ENCODE results near the gene TNFRSF6B. TPM values are rescaled to one million over a fixed set of nuclear protein-coding genes. Genes with fewer than 3 reads are reported as not detected.

TNFRSF6B gene
- total RNA-seq, 2 experiments from 2014 or later: not detected

DNA sequence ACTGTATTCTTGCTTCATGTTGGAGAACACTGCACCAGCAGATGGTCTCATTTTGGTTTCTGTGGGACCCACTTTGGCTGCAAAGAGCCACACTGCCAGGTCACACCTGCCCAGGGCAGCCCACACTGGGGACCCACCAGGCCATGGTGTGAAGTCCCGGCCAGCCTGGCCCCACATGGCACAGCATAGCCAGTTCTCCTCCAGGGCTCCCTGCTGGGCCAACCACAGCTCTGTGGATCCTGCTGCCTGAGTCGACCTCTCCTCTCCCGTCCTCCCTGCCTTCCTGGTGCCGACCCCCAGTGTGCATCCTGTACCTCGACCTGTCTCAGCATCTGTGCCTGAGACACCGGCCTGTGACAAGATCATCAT lies 8.3 kb downstream of the TNFRSF6B start:
- H3K4me3 Mint-ChIP-seq: no peak overlapping the region
- no peaks in the 10 kb centered on the region for H3K27me3 Mint-ChIP-seq (ENCODE audit: low read depth)
- CTCF ChIA-PET: interaction anchor here (2.0 kb wide), 1 partner anchor 81 kb away, joined by 6 read pairs; no protein-coding TSS in a partner anchor
- no peak for DNase-seq
- intact Hi-C loops (cut with micrococcal nuclease): no loop called here
- peaks cover 15% of the 10 kb centered on the region for H3K36me3 Mint-ChIP-seq (ENCODE audit: low read depth)
- H3K9me3 Mint-ChIP-seq: no peaks in the 10 kb centered on the region
- peaks cover 36% of the 10 kb centered on the region for H3K4me1 Mint-ChIP-seq (ENCODE audit: low read depth)
- no peak overlapping the region for H3K27ac Mint-ChIP-seq

DNA sequence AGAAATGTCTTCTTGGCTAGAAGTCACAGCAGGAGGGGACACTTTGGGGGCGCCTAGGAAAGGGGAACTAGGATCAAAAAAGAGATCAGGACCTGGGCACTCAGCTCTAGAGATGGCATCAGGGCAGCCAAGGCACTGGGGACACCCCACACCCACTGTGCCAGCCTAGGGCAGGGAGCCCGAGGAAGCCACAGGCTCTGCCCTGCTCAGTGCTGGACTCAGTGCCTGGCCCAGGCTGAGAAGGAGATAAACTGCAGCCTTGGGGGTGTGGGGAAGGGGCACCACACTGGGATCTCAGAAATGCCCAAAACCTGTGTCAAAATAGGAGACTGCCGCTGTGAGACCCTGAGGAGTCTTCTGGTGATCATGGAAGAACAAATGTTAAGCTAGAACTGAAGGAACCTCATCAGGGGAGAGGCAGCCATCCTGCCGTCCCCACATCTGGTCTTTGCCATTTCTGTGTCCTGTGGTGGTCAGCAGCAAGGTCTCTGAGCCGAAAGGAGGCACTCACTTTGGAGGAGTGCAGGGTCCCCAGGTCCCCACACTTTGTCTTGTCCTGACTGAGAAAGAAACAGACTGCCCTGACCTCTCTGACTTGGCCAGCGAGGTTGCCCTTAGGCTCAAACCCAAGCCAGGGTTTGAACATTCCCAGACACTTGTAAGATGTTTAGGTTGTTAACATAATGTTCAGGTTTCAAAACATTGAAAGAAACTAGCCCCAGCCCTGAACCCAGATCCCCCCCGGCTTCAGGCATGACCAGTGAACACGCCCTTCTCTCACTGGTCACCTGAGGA lies 9.0 kb downstream of the TNFRSF6B start:
- no peaks in the 10 kb centered on the region for H3K27me3 Mint-ChIP-seq (ENCODE audit: low read depth)
- H3K9me3 Mint-ChIP-seq: no peaks in the 10 kb centered on the region
- CTCF ChIA-PET: interaction anchor here (0.6 to 2.0 kb wide), 4 partner anchors 31 to 250 kb away, joined by 3 to 6 read pairs (median 4); partner anchors contain the start of gene LIME1
- H3K4me3 Mint-ChIP-seq: peak overlapping the region; percentile 9
- intact Hi-C loops (cut with micrococcal nuclease): loop anchor here (1.0 to 2.0 kb wide), 4 partner anchors 31 to 269 kb away; partner anchors contain the start of genes GMEB2 and LIME1
- peaks cover 37% of the 10 kb centered on the region for H3K4me1 Mint-ChIP-seq (ENCODE audit: low read depth)
- H3K36me3 Mint-ChIP-seq (ENCODE audit: low read depth): peaks cover 17% of the 10 kb centered on the region
- H3K27ac Mint-ChIP-seq: no peak overlapping the region
- no peak for DNase-seq

DNA sequence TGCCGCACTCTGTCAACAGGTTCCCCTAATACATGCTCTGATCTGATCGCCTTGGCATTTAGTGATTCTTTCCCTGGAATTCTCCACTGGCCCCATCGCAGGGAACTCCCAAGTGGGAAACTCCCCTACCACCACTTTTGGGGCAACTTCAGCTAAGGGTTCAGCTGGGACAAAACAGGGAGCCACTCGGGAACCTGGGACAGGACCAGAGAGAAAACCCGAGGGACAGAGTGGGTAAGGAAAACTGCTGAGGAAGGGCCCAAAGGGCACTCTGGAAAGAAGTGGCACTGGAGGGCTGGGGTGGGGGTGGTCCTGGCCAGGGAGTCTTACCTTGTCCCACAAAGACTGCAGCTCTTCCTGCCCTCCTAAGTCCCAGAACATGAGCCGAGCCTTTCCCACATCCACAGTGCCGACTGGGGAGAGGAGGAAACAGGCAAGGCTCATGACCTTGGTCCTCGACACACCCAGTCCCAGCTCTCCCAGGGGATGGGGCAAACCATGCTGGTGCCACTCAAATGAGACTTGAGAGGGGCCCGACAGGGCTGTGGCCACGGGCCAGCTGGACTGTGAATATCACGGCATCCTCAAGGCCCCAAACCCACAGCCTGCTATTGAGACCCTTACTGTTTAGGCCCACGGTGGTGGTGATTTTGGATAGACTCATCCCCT lies 9.7 kb downstream of the TNFRSF6B start:
- peak overlapping the region; percentile 80 for H3K4me3 Mint-ChIP-seq
- CTCF ChIA-PET: interaction anchor here (0.6 to 1.9 kb wide), 8 partner anchors 15 to 249 kb away, joined by 3 to 8 read pairs (median 3); partner anchors contain the start of gene LIME1
- H3K36me3 Mint-ChIP-seq (ENCODE audit: low read depth): peaks cover 24% of the 10 kb centered on the region
- peak overlapping the region; percentile 86 for H3K27ac Mint-ChIP-seq
- intact Hi-C loops (cut with micrococcal nuclease): loop anchor here (1.0 to 2.0 kb wide), 4 partner anchors 31 to 268 kb away; partner anchors contain the start of genes GMEB2 and LIME1
- peaks cover 41% of the 10 kb centered on the region for H3K4me1 Mint-ChIP-seq (ENCODE audit: low read depth)
- no peaks in the 10 kb centered on the region for H3K9me3 Mint-ChIP-seq
- no peaks in the 10 kb centered on the region for H3K27me3 Mint-ChIP-seq (ENCODE audit: low read depth)
- DNase-seq: no peak

DNA sequence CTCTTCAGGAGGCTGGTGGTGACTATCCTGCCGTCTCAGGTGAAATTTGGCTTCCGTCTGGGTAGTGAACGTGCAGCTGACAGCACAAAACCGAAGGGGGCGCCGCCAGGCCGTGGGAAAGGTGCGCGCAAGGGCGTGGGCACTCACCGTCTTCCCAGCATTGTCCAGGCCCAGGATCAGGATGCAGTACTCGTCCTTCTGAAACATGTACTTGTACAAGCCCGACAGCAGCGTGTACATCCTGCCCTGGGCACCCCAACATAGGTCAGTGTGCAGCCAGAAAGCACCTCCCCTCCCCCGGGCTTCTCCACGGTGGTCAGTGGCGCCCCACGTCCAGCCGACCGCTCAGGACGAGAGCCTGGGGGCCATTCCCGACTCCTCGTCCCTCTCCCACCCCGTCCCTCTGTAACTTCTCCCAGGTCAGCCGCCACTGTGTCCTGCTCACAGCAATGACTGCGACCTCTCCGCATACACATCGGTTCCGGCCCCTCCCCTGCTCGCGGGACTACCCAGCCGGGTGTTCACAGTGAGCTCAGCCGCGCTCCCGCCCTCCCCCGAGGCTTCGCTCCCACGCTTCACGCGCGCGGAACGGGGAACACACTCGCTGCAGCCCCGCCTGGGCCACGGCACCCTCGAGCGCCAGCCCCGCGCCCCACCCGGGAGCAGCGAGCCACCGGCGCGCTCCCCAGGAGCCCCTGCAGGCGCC lies 10.6 kb downstream of the TNFRSF6B start:
- no peaks in the 10 kb centered on the region for H3K27me3 Mint-ChIP-seq (ENCODE audit: low read depth)
- no peaks in the 10 kb centered on the region for H3K9me3 Mint-ChIP-seq
- H3K4me3 Mint-ChIP-seq: peak overlapping the region; percentile 80
- intact Hi-C loops (cut with micrococcal nuclease): loop anchor here (1.0 to 2.0 kb wide), 9 partner anchors 30 to 267 kb away; partner anchors contain the start of genes GMEB2, LIME1, PTK6 and RTEL1
- CTCF ChIA-PET: interaction anchor here (0.6 to 1.9 kb wide), 12 partner anchors 10 to 194 kb away, joined by 3 to 15 read pairs (median 4); partner anchors contain the start of gene LIME1
- H3K4me1 Mint-ChIP-seq (ENCODE audit: low read depth): peaks cover 42% of the 10 kb centered on the region
- DNase-seq: peak; percentile 76
- peak overlapping the region; percentile 86 for H3K27ac Mint-ChIP-seq
- H3K36me3 Mint-ChIP-seq (ENCODE audit: low read depth): peaks cover 29% of the 10 kb centered on the region

DNA sequence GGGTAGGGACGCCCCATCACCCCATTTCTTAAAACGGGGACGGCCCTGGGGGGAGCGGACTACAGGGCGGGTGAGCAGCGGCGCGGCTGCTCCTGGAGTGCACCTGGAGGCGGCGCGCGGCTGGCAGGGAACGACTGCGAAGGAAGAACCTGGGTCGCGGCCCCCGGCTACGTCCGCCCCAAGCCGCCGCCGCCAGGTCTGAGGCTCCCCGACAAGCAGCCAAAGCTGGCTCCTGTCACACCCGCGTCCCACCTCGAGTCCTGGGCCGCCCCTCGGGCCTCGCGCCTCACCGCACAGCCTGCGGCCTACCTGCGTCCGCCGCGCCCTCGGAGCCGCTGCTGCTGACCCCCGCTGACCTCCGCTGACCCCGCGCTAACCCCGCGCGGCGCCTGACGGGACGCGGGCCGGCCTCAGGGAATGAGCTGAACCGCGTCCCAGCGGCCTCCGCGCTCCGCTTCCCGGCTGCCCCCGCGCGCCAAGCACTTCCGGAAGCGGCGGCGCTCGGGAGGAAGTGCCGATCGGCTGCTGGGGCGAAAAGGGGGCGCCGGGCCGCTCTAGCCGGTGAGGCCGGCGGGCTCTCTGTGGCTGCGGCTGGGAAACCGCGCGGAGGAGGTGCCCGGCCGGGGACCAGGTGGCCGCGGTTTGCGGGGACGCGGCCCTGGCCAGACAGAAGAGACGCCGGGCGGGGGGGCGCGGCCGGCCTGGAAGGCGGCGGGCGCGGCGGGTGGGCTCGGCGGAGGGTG lies 11.3 kb downstream of the TNFRSF6B start, which contains the start of the genes ARFRP1 and ZGPAT:
Gene ARFRP1, minus strand, starts transcription at position 419 of the 743 bp plus-strand sequence. CDS start 885 bp downstream, outside the sequence.
Gene ZGPAT, plus strand, starts transcription at position 482 of the 743 bp plus-strand sequence. CDS start 542 bp downstream, outside the sequence.
- Mint-ChIP-seq H3K9me3 (no peaks in the 10 kb centered on the region), H3K27me3 (ENCODE audit: low read depth) (no peaks in the 10 kb centered on the region), H3K27ac (peak within 1 kb of the TSS; percentile 86), H3K4me1 (ENCODE audit: low read depth) (peaks cover 46% of the 10 kb centered on the region), H3K4me3 (peak within 1 kb of the TSS; percentile 80), H3K36me3 (ENCODE audit: low read depth) (peaks cover 36% of the 10 kb centered on the region)
- DNase-seq: peak; percentile 90
- CTCF ChIA-PET: interaction anchor here (0.6 to 1.9 kb wide), 13 partner anchors 10 to 188 kb away, joined by 3 to 15 read pairs (median 4); partner anchors contain the start of genes LIME1 and PTK6
- intact Hi-C loops (cut with micrococcal nuclease): loop anchor here (1.0 to 2.0 kb wide), 7 partner anchors 29 to 249 kb away; partner anchors contain the start of genes GMEB2, LIME1, PTK6 and RTEL1

DNA sequence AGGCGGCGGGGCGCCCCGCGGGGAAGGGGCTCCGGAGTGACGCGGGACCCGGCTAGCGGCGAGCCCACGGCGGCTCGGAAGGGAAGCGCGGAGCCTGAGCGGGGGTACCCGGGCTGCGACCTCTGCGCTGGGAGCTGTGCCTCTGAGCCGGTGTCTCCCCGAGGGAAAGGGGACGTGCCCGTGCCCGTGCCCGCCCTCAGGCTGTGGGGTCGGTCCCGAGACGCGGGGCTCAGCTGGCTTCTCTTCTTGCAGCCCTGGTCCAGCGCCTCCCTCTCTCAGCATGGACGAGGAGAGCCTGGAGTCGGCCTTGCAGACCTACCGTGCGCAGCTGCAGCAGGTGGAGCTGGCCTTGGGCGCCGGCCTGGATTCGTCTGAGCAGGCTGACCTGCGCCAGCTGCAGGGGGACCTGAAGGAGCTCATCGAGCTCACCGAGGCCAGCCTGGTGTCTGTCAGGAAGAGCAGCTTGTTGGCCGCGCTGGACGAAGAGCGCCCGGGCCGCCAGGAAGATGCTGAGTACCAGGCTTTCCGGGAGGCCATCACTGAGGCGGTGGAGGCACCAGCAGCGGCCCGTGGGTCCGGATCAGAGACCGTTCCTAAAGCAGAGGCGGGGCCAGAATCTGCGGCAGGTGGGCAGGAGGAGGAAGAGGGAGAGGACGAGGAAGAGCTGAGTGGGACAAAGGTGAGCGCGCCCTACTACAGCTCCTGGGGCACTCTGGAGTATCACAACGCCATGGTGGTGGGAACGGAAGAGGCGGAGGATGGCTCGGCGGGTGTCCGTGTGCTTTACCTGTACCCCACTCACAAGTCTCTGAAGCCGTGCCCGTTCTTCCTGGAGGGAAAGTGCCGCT lies 12.1 kb downstream of the TNFRSF6B start:
- Mint-ChIP-seq H3K4me1 (ENCODE audit: low read depth) (peaks cover 46% of the 10 kb centered on the region), H3K27ac (peak overlapping the region; percentile 30), H3K27me3 (ENCODE audit: low read depth) (no peaks in the 10 kb centered on the region), H3K9me3 (no peaks in the 10 kb centered on the region), H3K36me3 (ENCODE audit: low read depth) (peaks cover 36% of the 10 kb centered on the region), H3K4me3 (peak overlapping the region; percentile 78)
- intact Hi-C loops (cut with micrococcal nuclease): no loop called here
- DNase-seq: peak; percentile 6
- CTCF ChIA-PET: interaction anchor here (0.6 to 1.3 kb wide), 8 partner anchors 11 to 171 kb away, joined by 3 to 15 read pairs (median 5); partner anchors contain the start of genes LIME1 and PTK6

DNA sequence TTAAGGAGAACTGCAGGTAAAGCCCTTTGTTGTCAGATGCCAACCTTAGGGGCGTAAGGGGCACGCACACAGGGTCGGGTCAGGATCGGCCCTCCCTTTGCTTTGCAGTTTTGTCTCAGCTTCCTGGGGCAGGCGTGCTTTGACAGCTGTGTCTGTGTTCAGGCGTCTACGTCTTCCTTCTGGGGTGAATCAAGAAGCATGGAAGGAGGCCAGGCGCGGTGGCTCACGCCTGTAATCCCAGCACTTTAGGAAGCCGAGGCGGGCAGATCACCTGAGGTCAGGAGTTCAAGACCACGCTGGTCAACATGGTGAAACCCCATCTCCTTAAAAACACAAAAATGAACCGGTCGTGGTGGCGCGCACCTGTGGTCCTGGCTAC lies 12.7 kb downstream of the TNFRSF6B start:
- H3K4me3 Mint-ChIP-seq: peak overlapping the region; percentile 78
- no peaks in the 10 kb centered on the region for H3K9me3 Mint-ChIP-seq
- DNase-seq: no peak
- H3K27ac Mint-ChIP-seq: no peak overlapping the region
- no peaks in the 10 kb centered on the region for H3K27me3 Mint-ChIP-seq (ENCODE audit: low read depth)
- CTCF ChIA-PET: interaction anchor here (1.0 to 1.3 kb wide), 2 partner anchors 14 to 20 kb away, joined by 3 to 5 read pairs; no protein-coding TSS in a partner anchor
- peaks cover 39% of the 10 kb centered on the region for H3K36me3 Mint-ChIP-seq (ENCODE audit: low read depth)
- intact Hi-C loops (cut with micrococcal nuclease): no loop called here
- peaks cover 46% of the 10 kb centered on the region for H3K4me1 Mint-ChIP-seq (ENCODE audit: low read depth)

DNA sequence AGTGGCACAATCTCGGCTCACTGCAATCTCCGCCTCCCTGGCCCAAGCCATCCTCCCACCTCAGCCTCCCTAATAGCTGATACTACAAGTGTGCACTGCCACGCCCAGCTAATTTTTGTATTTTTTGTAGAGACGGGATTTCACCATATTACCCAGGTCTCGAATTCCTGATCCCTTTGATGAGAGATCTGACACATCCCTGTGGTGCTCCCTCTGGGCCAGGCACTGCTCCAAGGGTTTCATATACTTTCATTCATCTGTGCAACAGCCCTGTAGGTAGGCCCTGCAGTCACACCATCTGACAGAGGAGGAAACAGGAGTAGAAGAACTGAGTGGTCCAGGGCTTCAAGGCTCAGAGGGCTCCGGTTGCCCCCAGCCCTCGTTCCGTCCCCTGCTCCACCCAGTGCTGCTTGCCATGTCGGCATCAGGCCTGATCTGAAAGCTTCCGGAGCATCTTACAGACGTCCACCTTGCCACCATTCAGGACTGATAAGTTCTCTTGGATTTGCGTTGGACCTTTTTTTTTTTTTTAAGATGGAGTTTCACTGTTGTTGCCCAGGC lies 14.7 kb downstream of the TNFRSF6B start:
- peaks cover 8% of the 10 kb centered on the region for H3K9me3 Mint-ChIP-seq
- intact Hi-C loops (cut with micrococcal nuclease): no loop called here
- CTCF ChIA-PET: interaction anchor here (0.7 kb wide), 1 partner anchor 48 kb away, joined by 4 read pairs; no protein-coding TSS in a partner anchor
- no peaks in the 10 kb centered on the region for H3K27me3 Mint-ChIP-seq (ENCODE audit: low read depth)
- peaks cover 51% of the 10 kb centered on the region for H3K4me1 Mint-ChIP-seq (ENCODE audit: low read depth)
- DNase-seq: no peak
- peaks cover 53% of the 10 kb centered on the region for H3K36me3 Mint-ChIP-seq (ENCODE audit: low read depth)
- no peak overlapping the region for H3K4me3 Mint-ChIP-seq
- H3K27ac Mint-ChIP-seq: no peak overlapping the region

DNA sequence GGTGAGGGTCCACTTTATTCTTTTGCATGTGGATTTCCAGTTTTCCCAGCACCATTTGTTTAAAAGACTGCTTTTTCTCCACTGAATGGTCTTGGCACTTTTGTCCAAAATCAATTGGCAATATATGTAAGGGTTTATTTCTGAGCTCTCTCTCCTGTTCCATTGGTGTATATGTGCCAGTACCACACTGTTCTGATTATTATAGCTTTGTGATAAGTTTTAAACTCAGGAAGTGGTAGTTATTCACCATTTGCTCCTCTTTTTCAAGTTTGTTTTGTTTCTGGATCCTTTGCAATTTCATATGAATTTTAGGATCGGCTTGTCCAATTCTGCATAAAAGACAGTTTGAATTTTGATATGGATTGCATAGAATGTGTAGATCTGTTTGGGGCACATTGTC lies 15.7 kb downstream of the TNFRSF6B start:
- peaks cover 50% of the 10 kb centered on the region for H3K36me3 Mint-ChIP-seq (ENCODE audit: low read depth)
- H3K4me1 Mint-ChIP-seq (ENCODE audit: low read depth): peaks cover 52% of the 10 kb centered on the region
- peak overlapping the region; percentile 5 for H3K27ac Mint-ChIP-seq
- no peak overlapping the region for H3K4me3 Mint-ChIP-seq
- intact Hi-C loops (cut with micrococcal nuclease): no loop called here
- CTCF ChIA-PET: no interaction called here
- no peak for DNase-seq
- peaks cover 10% of the 10 kb centered on the region for H3K9me3 Mint-ChIP-seq
- no peaks in the 10 kb centered on the region for H3K27me3 Mint-ChIP-seq (ENCODE audit: low read depth)

DNA sequence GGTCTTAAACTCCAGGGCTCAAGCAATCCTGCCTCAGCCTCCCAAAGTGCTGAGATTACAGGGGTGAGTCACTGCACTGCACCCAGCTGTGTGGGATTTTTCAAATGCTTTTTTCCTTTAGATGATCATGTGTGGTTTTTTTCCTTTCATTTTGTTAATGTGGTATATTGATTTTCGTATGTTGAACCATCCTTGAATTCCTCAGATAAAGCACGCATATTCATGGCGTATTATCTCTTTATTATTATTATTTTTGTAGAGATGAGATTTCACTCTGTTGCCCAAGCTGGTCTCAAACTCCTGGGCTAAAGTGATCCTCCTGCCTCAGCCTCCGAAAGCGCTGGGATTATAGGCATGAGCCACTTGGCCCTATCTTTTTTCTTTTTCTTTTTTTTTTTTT lies 18.4 kb downstream of the TNFRSF6B start:
- Mint-ChIP-seq H3K4me3 (no peak overlapping the region), H3K27ac (no peak overlapping the region), H3K36me3 (ENCODE audit: low read depth) (peaks cover 63% of the 10 kb centered on the region), H3K4me1 (ENCODE audit: low read depth) (peaks cover 48% of the 10 kb centered on the region), H3K9me3 (peaks cover 15% of the 10 kb centered on the region), H3K27me3 (ENCODE audit: low read depth) (no peaks in the 10 kb centered on the region)
- no peak for DNase-seq
- CTCF ChIA-PET: interaction anchor here (0.6 kb wide), 1 partner anchor 60 kb away, joined by 3 read pairs; no protein-coding TSS in a partner anchor
- intact Hi-C loops (cut with micrococcal nuclease): no loop called here
